Epithelial cell of prostate (primary cell): ENCODE data around the gene RABL3.
"Not testable (repeated sequence)": the region's sequence is repeated elsewhere in the genome, so short reads cannot be mapped to it uniquely, and the experiment has no call there.

Source experiments
- DNase-seq: peaks from one replicate; pipeline ENCODE4 v3.0.0-alpha.2; 2011; ENCODE audit warnings: low read depth, low spot score
- H3K27ac ChIP-seq: fragments of 450-650 bp; 2 replicates; pipeline ENCODE4 v1.5.1; 2017; ENCODE audit warnings: mild to moderate bottlenecking

RABL3 gene

GRCh38 chr3:120685411-120685810 is 56.9 kb downstream of the RABL3 start:
- DNase-seq: no peak
- H3K27ac ChIP-seq: no peak overlapping the region

- no peak for DNase-seq
Observed at GRCh38 chr3:120684896-120685295, 57.4 kb downstream of the RABL3 start.

GRCh38 chr3:120683671-120684301 is 58.5 kb downstream of the RABL3 start:
- no peak for DNase-seq
- no peak overlapping the region for H3K27ac ChIP-seq

More at GRCh38 chr3:120684896-120685295, 57.4 kb downstream of the RABL3 start:
- no peak overlapping the region for H3K27ac ChIP-seq

GRCh38 chr3:120683213-120683612 is 59.1 kb downstream of the RABL3 start:
- no peak overlapping the region for H3K27ac ChIP-seq
- DNase-seq: no peak

GRCh38 chr3:120682095-120682681 is 60.1 kb downstream of the RABL3 start, which contains the start of gene HGD:
TSS of gene HGD (minus strand) at chr3:120682239. CDS start at chr3:120682111, 128 bp downstream.
- no peak for DNase-seq

GRCh38 chr3:120681506-120682038 is 60.7 kb downstream of the RABL3 start:
- DNase-seq: no peak
- no peak overlapping the region for H3K27ac ChIP-seq

More at GRCh38 chr3:120682095-120682681, 60.1 kb downstream of the RABL3 start, which contains the start of gene HGD:
- H3K27ac ChIP-seq: no peak within 1 kb of the TSS

- no peak for DNase-seq
- no peak overlapping the region for H3K27ac ChIP-seq
Observed at GRCh38 chr3:120681018-120681417, 61.3 kb downstream of the RABL3 start.

GRCh38 chr3:120680193-120680894 is 62.0 kb downstream of the RABL3 start:
- DNase-seq: no peak
- no peak overlapping the region for H3K27ac ChIP-seq

- peak overlapping the region; percentile 2 for H3K27ac ChIP-seq
- no peak for DNase-seq
Observed at GRCh38 chr3:120678984-120679383, 63.3 kb downstream of the RABL3 start.

GRCh38 chr3:120678331-120678947 is 63.9 kb downstream of the RABL3 start:
- peak; percentile 34 for DNase-seq
- peak overlapping the region; percentile 2 for H3K27ac ChIP-seq

- not testable (repeated sequence) for H3K27ac ChIP-seq, DNase-seq
Observed at GRCh38 chr3:120677193-120677592, 65.1 kb downstream of the RABL3 start.

- DNase-seq: no peak
- H3K27ac ChIP-seq: no peak overlapping the region
Observed at GRCh38 chr3:120673116-120673515, 69.2 kb downstream of the RABL3 start.

GRCh38 chr3:120670576-120670975 is 71.7 kb downstream of the RABL3 start:
- no peak overlapping the region for H3K27ac ChIP-seq
- DNase-seq: no peak

- DNase-seq: no peak
Observed at GRCh38 chr3:120664926-120665325, 77.4 kb downstream of the RABL3 start.

GRCh38 chr3:120661945-120662344 is 80.4 kb downstream of the RABL3 start:
- DNase-seq: no peak
- no peak overlapping the region for H3K27ac ChIP-seq

More at GRCh38 chr3:120664926-120665325, 77.4 kb downstream of the RABL3 start:
- H3K27ac ChIP-seq: no peak overlapping the region

GRCh38 chr3:120661106-120661905 is 81.0 kb downstream of the RABL3 start:
- no peak for DNase-seq
- H3K27ac ChIP-seq: no peak overlapping the region

GRCh38 chr3:120659834-120660233 is 82.5 kb downstream of the RABL3 start:
- DNase-seq: no peak
- no peak overlapping the region for H3K27ac ChIP-seq

- no peak overlapping the region for H3K27ac ChIP-seq
- no peak for DNase-seq
Observed at GRCh38 chr3:120659285-120659684, 83.0 kb downstream of the RABL3 start.

- H3K27ac ChIP-seq: no peak overlapping the region
- DNase-seq: no peak
Observed at GRCh38 chr3:120652896-120653545, 89.3 kb downstream of the RABL3 start.
